SK-N-SH (cell line): Measurements from ENCODE around the gene CHFR.

ENCODE experiments used
- CTCF ChIP-seq: fragments of 200-600 bp; sonication (generic); IDR thresholded peaks from 2 replicates; pipeline ENCODE4 v1.6.1; 2017; ENCODE audit warnings: antibody characterized with exemption, mild to moderate bottlenecking, moderate library complexity
- ELF1 ChIP-seq: IDR thresholded peaks from 2 replicates; pipeline ENCODE4 v1.4.0; 2012
- EP300 ChIP-seq, 2 experiments: IDR thresholded peaks; 2 replicates each; pipeline versions ENCODE4 v1.4.0 to v1.6.1; 2012; ENCODE audit warnings: borderline replicate concordance in 1 of 2, low read depth in 1 of 2, low read length in 1 of 2
- MAX ChIP-seq: IDR thresholded peaks from 2 replicates; pipeline ENCODE4 v1.4.0; 2012; ENCODE audit warnings: low read depth
- POLR2AphosphoS5 ChIP-seq: IDR thresholded peaks from 2 replicates; pipeline ENCODE4 v1.6.1; 2012; ENCODE audit warnings: low read depth, low read length
- RAD21 ChIP-seq: IDR thresholded peaks from 2 replicates; pipeline ENCODE4 v1.6.1; 2012; ENCODE audit warnings: mild to moderate bottlenecking, low read length
- SMC3 ChIP-seq: IDR thresholded peaks from 2 replicates; pipeline ENCODE4 v1.6.1; 2012; ENCODE audit warnings: low read depth, low read length, improper control_type of control experiment
- ZBTB33 ChIP-seq: IDR thresholded peaks from 2 replicates; pipeline ENCODE4 v1.4.0; 2012; ENCODE audit warnings: low read depth, borderline replicate concordance

- no peak for TF ChIP-seq CTCF
- no peak for TF ChIP-seq EP300 (IDR thresholded peaks at IDR 0.05; ENCODE audit: borderline replicate concordance in 1 of 2, low read depth in 1 of 2, low read length in 1 of 2)
- TF ChIP-seq RAD21 = no peak
- TF ChIP-seq MAX = no peak
- TF ChIP-seq POLR2AphosphoS5 = no peak
- no peak for TF ChIP-seq ELF1
- no peak for TF ChIP-seq ZBTB33
- no peak for TF ChIP-seq SMC3
These were observed 31.3 kb upstream of the CHFR start for GRCh38 chr12:132918680-132919079.
